ENCODE results near the gene SCRN3.

DNA sequence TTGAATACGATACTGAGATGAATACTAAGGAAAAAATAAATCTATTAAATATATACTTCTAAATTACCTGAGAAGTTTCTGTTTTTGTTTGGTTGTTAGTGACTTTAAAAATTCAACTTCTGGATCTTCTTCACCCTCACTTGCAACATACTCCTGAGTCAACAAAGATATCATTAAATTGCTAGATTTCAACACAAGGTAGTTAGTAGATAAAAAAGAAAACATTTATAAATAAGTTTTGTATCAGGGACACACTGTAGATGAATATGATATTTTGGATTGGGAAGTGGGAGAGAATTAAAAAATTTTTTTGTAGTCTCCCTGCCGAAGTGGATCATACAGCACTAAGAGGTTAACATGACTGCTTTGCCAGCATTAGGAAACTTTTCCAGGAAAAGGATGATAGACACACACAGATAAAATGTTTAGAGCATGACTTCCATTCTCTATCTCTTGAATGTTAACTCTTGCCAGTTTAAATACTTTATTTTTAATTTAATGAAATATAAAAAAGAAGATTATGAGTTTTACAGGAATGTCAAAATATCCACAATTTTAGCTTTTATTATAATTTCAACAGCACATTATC lies 44.8 kb upstream of the SCRN3 start:
- TF ChIP-seq FOXM1 (IDR thresholded peaks at IDR 0.05; ENCODE audit: borderline replicate concordance) (no peak), FOXA1 (IDR thresholded peaks at IDR 0.05) (no peak), NFRKB (IDR thresholded peaks at IDR 0.05) (no peak), ELF4 (IDR thresholded peaks at IDR 0.05) (no peak), HDGF (IDR thresholded peaks at IDR 0.05; ENCODE audit: borderline replicate concordance) (no peak), ARNT (IDR thresholded peaks at IDR 0.05) (no peak), SUZ12 (IDR thresholded peaks at IDR 0.05) (no peak), PKNOX1 (IDR thresholded peaks at IDR 0.05) (no peak), BHLHE40 (IDR thresholded peaks at IDR 0.05; ENCODE audit: borderline replicate concordance) (no peak), SP1 (IDR thresholded peaks at IDR 0.05) (no peak), CTBP1 (IDR thresholded peaks at IDR 0.05; ENCODE audit: borderline replicate concordance) (no peak), FOXK2 (IDR thresholded peaks at IDR 0.05) (no peak)

Data from HEK293T (cell line).